ENCODE results near the gene DIP2B. TPM values are rescaled to one million over a fixed set of nuclear protein-coding genes. Genes with fewer than 3 reads are reported as not detected.

DIP2B gene
- polyA plus RNA-seq, 1 of the 3 experiments (the other 2 are of a cell fraction), result 6.6 TPM

DNA sequence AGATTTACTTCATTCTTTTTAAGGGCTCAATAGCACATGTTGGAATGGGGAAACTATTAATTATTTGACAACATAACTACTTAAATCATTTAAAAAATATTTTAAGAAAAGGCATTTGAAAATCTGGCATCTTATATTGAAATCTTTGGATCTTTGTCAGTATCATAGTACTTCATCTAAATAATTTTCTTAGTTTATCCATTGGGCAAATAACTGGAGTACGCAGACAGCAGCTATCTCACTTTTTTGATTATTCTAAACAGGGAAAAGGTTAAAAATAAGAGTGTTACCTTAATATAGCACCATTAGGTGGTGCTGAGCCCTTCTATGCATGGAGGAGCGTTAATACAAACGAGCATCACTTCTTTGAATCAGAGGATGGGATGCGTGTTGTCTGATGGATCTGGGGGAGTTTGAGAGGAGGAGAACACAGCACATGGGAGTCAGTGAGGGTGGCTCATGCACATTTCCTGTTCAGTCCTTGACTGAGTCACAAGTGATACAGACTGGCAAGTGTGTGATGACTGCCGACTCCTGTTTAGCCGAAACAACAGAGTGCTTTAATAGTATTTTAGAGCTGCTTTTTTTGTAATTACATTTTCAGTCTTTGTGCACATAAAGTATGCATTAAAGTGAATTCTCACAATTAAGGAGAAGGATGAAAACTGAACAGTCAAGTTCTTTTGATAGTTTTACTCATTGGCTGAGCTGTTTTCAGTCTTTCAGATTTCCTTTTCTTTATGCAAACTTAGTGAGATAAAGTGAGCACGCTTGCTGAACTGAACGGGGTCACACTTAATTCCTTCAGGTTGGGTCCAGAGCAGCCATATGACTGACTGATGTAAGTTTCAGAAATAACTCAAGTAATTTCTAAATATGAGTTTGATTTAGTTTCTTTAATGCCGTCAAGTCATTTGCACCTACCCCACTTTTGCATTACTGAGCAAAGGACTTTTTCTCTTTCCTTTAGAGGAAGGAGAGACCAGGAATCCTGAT lies 92.7 kb downstream of the DIP2B start (continued):
- TF ChIP-seq MEF2A (IDR thresholded peaks at IDR 0.05; ENCODE audit: borderline replicate concordance, low read depth) (no peak), TAF1 (IDR thresholded peaks at IDR 0.05; ENCODE audit: borderline replicate concordance, low read depth, low read length) (no peak), TCF12 (IDR thresholded peaks at IDR 0.05) (peak; percentile 7; the same call in 1 of the 2 replicates), GABPA (IDR thresholded peaks at IDR 0.05; ENCODE audit: low read depth) (no peak), FOSL2 (IDR thresholded peaks at IDR 0.05; ENCODE audit: borderline replicate concordance, low read depth) (peak; percentile 67; the same call in 1 of the 2 replicates)

GRCh38 chr12:50598321-50598862 lies 93.6 kb downstream of the DIP2B start:
- peaks cover 0 to 15% of the 10 kb centered on the region in 2 experiments; a peak in 3 of 4 replicates for H3K4me1 ChIP-seq (ENCODE audit: control insufficient read depth in 1 of 2, insufficient read depth in 2 of 2, low read depth in 1 of 2, low read length in 1 of 2)
- H4K20me1 ChIP-seq (ENCODE audit: insufficient read depth), result no peaks in the 10 kb centered on the region
- DNase-seq, result no peak
- WGBS (ENCODE audit: low lambda C conversion rate), result 82% methylated on average over 2 of the region's 2 CpGs
- TF ChIP-seq FOXJ3 (CRISPR knock-in tag; IDR thresholded peaks at IDR 0.05) (no peak), GATA2 (CRISPR knock-in tag; IDR thresholded peaks at IDR 0.05) (no peak), FOXM1 (IDR thresholded peaks at IDR 0.05; ENCODE audit: low read depth) (no peak), ZBTB33 (IDR thresholded peaks at IDR 0.05; ENCODE audit: borderline replicate concordance, low read depth) (no peak), ELF1 (IDR thresholded peaks at IDR 0.05) (no peak), JUND (IDR thresholded peaks at IDR 0.05) (no peak), TAF1 (IDR thresholded peaks at IDR 0.05; ENCODE audit: borderline replicate concordance, low read depth, low read length) (no peak), TCF12 (IDR thresholded peaks at IDR 0.05) (no peak), FOSL2 (IDR thresholded peaks at IDR 0.05; ENCODE audit: borderline replicate concordance, low read depth) (no peak), RAD21 (IDR thresholded peaks at IDR 0.05; ENCODE audit: low read length) (no peak), NRF1 (IDR thresholded peaks at IDR 0.05; ENCODE audit: low read depth, low read length) (no peak), POLR2AphosphoS5 (IDR thresholded peaks at IDR 0.05; ENCODE audit: low read depth, low read length) (no peak), CHD2 (IDR thresholded peaks at IDR 0.05; ENCODE audit: low read length, partially characterized antibody) (no peak), MAX (IDR thresholded peaks at IDR 0.05; ENCODE audit: low read depth) (no peak), RXRA (IDR thresholded peaks at IDR 0.05; ENCODE audit: borderline replicate concordance, low read depth) (no peak)
- TF ChIP-seq, protein P1, sequence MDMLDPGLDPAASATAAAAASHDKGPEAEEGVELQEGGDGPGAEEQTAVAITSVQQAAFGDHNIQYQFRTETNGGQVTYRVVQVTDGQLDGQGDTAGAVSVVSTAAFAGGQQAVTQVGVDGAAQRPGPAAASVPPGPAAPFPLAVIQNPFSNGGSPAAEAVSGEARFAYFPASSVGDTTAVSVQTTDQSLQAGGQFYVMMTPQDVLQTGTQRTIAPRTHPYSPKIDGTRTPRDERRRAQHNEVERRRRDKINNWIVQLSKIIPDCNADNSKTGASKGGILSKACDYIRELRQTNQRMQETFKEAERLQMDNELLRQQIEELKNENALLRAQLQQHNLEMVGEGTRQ (IDR thresholded peaks at IDR 0.05; ENCODE audit: borderline replicate concordance, low read depth, low read length), result no peak
- TF ChIP-seq, protein P2, sequence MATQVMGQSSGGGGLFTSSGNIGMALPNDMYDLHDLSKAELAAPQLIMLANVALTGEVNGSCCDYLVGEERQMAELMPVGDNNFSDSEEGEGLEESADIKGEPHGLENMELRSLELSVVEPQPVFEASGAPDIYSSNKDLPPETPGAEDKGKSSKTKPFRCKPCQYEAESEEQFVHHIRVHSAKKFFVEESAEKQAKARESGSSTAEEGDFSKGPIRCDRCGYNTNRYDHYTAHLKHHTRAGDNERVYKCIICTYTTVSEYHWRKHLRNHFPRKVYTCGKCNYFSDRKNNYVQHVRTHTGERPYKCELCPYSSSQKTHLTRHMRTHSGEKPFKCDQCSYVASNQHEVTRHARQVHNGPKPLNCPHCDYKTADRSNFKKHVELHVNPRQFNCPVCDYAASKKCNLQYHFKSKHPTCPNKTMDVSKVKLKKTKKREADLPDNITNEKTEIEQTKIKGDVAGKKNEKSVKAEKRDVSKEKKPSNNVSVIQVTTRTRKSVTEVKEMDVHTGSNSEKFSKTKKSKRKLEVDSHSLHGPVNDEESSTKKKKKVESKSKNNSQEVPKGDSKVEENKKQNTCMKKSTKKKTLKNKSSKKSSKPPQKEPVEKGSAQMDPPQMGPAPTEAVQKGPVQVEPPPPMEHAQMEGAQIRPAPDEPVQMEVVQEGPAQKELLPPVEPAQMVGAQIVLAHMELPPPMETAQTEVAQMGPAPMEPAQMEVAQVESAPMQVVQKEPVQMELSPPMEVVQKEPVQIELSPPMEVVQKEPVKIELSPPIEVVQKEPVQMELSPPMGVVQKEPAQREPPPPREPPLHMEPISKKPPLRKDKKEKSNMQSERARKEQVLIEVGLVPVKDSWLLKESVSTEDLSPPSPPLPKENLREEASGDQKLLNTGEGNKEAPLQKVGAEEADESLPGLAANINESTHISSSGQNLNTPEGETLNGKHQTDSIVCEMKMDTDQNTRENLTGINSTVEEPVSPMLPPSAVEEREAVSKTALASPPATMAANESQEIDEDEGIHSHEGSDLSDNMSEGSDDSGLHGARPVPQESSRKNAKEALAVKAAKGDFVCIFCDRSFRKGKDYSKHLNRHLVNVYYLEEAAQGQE (IDR thresholded peaks at IDR 0.05; ENCODE audit: low read depth, low read length), result no peak
- TF ChIP-seq, protein P3, sequence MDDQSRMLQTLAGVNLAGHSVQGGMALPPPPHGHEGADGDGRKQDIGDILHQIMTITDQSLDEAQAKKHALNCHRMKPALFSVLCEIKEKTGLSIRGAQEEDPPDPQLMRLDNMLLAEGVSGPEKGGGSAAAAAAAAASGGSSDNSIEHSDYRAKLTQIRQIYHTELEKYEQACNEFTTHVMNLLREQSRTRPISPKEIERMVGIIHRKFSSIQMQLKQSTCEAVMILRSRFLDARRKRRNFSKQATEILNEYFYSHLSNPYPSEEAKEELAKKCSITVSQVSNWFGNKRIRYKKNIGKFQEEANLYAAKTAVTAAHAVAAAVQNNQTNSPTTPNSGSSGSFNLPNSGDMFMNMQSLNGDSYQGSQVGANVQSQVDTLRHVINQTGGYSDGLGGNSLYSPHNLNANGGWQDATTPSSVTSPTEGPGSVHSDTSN (IDR thresholded peaks at IDR 0.05), result no peak
- no peaks in the 10 kb centered on the region for H3K27me3 ChIP-seq (ENCODE audit: insufficient read depth)
- H2AFZ ChIP-seq (ENCODE audit: low read depth), result peak overlapping the region; percentile 45; the same call in 1 of the 2 replicates
- ChIA-PET CTCF (interaction anchor here (1.0 kb wide), 1 partner anchor 30 kb away, joined by 3 read pairs; no protein-coding TSS in a partner anchor), POLR2A (no interaction called here)
- no peaks in the 10 kb centered on the region for H3K36me3 ChIP-seq (replicated peaks in 1 of 2; ENCODE audit: control insufficient read depth in 1 of 2, insufficient read depth in 2 of 2, low read length in 1 of 2)
- no peak overlapping the region for H3K4me3 ChIP-seq (ENCODE audit: low read depth in 2 of 2, low read length in 1 of 2)
- no peaks in the 10 kb centered on the region for H3K9me2 ChIP-seq
- H3K9me3 ChIP-seq, result no peaks in the 10 kb centered on the region
- peaks cover 42% of the 10 kb centered on the region for H3K79me2 ChIP-seq (ENCODE audit: insufficient read depth)
- H3K9ac ChIP-seq, result peak overlapping the region; percentile 55; the same call in 1 of the 2 replicates
- peak overlapping the region; percentile 64 for H3K4me2 ChIP-seq
- H3F3A ChIP-seq (replicated peaks; ENCODE audit: insufficient read depth), result peaks cover 28% of the 10 kb centered on the region
- H3K27ac ChIP-seq (ENCODE audit: low read depth in 2 of 2, low read length in 1 of 2), result peak overlapping the region in 1 of 2 experiments; percentile 79; a peak in 2 of 4 replicates
